Thoracic aorta (tissue), 2 donors: ENCODE results near the gene PIANP. TPM values are rescaled to one million over a fixed set of nuclear protein-coding genes. Genes with fewer than 3 reads are reported as not detected.
"Not testable (repeated sequence)": the region's sequence is repeated elsewhere in the genome, so short reads cannot be mapped to it uniquely, and the experiment has no call there.

Experiments used
- ATAC-seq: fragments of 150-250 bp; one replicate; pipeline ENCODE4 v1.8.0; 2017; ENCODE audit warnings: low read depth; ENCODE audit not compliant: insufficient number of reproducible peaks, low FRiP score
- DNase-seq: peaks from one replicate; pipeline ENCODE4 v3.0.0-alpha.2; 2020; ENCODE audit warnings: low spot score
- H3K27ac ChIP-seq, 2 donors: fragments of 200-600 bp; sonication (generic); 1 replicate in 1 of 2; 2 replicates in 1 of 2; pipeline ENCODE4 v1.5.1; 2016; ENCODE audit warnings: mild to moderate bottlenecking in 2 of 2, moderate library complexity in 2 of 2
- H3K27me3 ChIP-seq: fragments of 200-600 bp; sonication (generic); replicated peaks from 2 replicates; pipeline ENCODE4 v1.6.0; 2016; ENCODE audit warnings: mild to moderate bottlenecking; ENCODE audit not compliant: insufficient read depth
- H3K36me3 ChIP-seq: fragments of 200-600 bp; sonication (generic); one replicate; pipeline ENCODE4 v1.5.1; 2016
- H3K4me1 ChIP-seq, 2 donors: fragments of 200-600 bp; sonication (generic); 1 replicate in 1 of 2; 2 replicates in 1 of 2; pipeline versions ENCODE4 v1.5.1 to v1.6.0; 2016; ENCODE audit warnings: low read depth in 2 of 2, mild to moderate bottlenecking in 1 of 2; ENCODE audit not compliant: control insufficient read depth in 1 of 2
- H3K4me3 ChIP-seq: fragments of 200-600 bp; sonication (generic); 2 replicates; pipeline ENCODE4 v1.5.1; 2016; ENCODE audit warnings: mild to moderate bottlenecking
- H3K9me3 ChIP-seq: fragments of 200-600 bp; sonication (generic); 2 replicates; pipeline ENCODE4 v1.5.1; 2016
- total RNA-seq, 2 donors: library from RNA; depleted of rRNA; stranded (reverse); fragments of >200 nt; gene quantifications; one replicate each; pipeline versions ENCODE4 v1.1.0 to v1.2.3, GENCODE V29; 2016
- TF ChIP-seq, protein P1 (sequence below): fragments of 200-600 bp; sonication (generic); IDR thresholded peaks from one replicate; pipeline ENCODE4 v1.5.1; 2019; ENCODE audit warnings: antibody characterized with exemption

The PIANP gene
- total RNA-seq, 2 donors from 2014 or later, result 3.1 to 4.2 TPM

- ATAC-seq, result no peak
- Histone ChIP-seq H3K4me3 (no peak overlapping the region), H3K4me1 (no peaks in the 10 kb centered on the region), H3K9me3 (no peaks in the 10 kb centered on the region), H3K27ac (no peak overlapping the region), H3K27me3 (no peaks in the 10 kb centered on the region), H3K36me3 (peaks cover 14% of the 10 kb centered on the region)
- DNase-seq, result no peak
- TF ChIP-seq, protein P1, sequence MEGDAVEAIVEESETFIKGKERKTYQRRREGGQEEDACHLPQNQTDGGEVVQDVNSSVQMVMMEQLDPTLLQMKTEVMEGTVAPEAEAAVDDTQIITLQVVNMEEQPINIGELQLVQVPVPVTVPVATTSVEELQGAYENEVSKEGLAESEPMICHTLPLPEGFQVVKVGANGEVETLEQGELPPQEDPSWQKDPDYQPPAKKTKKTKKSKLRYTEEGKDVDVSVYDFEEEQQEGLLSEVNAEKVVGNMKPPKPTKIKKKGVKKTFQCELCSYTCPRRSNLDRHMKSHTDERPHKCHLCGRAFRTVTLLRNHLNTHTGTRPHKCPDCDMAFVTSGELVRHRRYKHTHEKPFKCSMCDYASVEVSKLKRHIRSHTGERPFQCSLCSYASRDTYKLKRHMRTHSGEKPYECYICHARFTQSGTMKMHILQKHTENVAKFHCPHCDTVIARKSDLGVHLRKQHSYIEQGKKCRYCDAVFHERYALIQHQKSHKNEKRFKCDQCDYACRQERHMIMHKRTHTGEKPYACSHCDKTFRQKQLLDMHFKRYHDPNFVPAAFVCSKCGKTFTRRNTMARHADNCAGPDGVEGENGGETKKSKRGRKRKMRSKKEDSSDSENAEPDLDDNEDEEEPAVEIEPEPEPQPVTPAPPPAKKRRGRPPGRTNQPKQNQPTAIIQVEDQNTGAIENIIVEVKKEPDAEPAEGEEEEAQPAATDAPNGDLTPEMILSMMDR, result no peak
Observed at GRCh38 chr12:6742834-6743233, 42.2 kb upstream of the PIANP start.

GRCh38 chr12:6742080-6742479, 41.5 kb upstream of the PIANP start:
- not testable (repeated sequence) for DNase-seq, H3K27me3 ChIP-seq, H3K9me3 ChIP-seq, ATAC-seq, H3K36me3 ChIP-seq, H3K4me3 ChIP-seq, H3K27ac ChIP-seq, H3K4me1 ChIP-seq

- no peak for DNase-seq
- Histone ChIP-seq H3K27ac (no peak overlapping the region), H3K9me3 (no peaks in the 10 kb centered on the region), H3K4me3 (no peak overlapping the region), H3K36me3 (peaks cover 6% of the 10 kb centered on the region), H3K4me1 (peaks cover 0 to 6% of the 10 kb centered on the region in 2 donors), H3K27me3 (no peaks in the 10 kb centered on the region)
- TF ChIP-seq, protein P1, result no peak
- ATAC-seq, result no peak
Observed at GRCh38 chr12:6736754-6737153, 36.1 kb upstream of the PIANP start.

DNA sequence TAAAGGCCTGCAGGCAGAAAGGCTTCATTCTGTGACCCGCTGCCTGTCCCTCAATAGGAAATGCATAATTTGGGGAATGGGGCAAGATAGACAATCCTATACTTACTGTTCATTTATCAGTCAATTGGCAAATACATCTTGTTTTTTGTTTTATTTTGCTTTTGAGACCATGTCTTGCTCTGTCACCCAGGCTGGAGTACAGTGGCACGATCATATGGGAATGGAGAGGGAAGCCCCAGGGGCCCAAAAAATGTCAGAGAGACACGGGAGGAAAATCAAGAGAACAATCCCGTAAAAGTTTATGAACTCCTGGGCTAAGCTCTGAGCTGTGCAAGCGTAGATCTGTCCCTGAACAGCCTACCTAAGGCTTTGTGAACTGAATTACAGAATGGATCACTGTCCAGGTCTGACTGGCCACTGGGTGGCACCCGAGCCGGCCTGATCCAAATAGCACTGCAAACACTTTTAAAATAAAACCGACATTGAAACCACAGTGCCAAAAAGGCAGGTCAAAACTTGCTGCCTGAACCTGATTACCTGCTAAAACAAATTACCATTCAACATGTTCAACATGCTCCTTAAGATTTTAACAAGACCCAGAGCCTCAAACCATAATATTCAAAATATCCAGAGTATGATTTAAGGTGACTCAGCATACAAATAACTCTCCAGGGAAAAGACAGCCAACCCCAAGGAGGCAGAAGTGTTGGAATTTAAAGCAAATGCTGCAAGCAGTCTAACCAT, 35.0 kb upstream of the PIANP start:
- Histone ChIP-seq H3K27me3 (no peaks in the 10 kb centered on the region), H3K4me1 (peaks cover 0 to 6% of the 10 kb centered on the region in 2 donors), H3K27ac (no peak overlapping the region), H3K36me3 (peaks cover 14% of the 10 kb centered on the region), H3K9me3 (no peaks in the 10 kb centered on the region), H3K4me3 (no peak overlapping the region)
- ATAC-seq, result no peak
- DNase-seq, result no peak
- TF ChIP-seq, protein P1, result peak; percentile 61

DNA sequence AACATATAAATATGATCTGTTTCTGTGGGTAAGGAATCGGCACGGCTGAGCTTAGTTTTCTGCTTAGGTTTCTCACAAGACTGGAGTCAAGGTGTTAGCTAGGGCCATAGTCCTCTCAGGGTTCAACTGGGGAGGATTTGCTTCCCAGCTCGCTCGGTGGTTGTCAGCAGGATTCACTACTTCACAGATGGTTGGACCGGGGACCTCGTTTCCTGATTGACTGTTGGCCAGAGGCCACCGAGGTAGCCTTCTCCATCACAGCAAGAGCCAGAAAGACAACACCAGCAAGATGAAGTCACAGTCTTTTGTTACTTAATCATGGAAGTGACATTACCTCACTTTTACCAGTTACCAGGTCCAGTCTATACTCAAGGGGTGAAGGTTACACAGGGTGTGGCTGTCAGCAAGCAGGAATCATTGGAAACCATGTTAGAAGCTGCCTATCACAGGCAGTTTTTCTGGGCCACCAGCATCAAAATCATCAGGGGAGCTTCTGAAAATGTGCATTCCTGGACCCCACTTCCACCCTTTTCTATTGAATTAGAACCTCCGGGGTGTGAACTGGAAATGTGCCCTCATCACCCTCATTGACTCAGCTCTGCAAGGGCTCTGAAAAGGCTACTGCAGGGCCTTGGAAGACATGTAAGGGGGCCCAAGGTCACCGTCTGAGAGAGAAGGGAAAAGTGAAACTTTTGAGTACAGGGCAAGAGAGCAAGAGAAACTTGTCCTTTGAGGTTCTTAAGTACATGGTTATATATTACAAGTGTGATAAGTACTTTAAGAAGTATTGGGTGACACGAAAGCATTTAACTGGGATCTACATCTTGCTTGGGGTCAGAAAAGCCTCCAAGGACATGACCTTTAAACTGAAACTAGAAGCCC, 34.1 kb upstream of the PIANP start:
- TF ChIP-seq, protein P1, result no peak
- Histone ChIP-seq H3K27ac (no peak overlapping the region), H3K4me1 (peaks cover 0 to 6% of the 10 kb centered on the region in 2 donors), H3K36me3 (peaks cover 23% of the 10 kb centered on the region), H3K9me3 (no peaks in the 10 kb centered on the region), H3K27me3 (no peaks in the 10 kb centered on the region), H3K4me3 (no peak overlapping the region)
- DNase-seq (no peak), ATAC-seq (no peak)
